Esophagus muscularis mucosa (tissue), 4 donors: ENCODE results near the gene NOX5. TPM values are rescaled to one million over a fixed set of nuclear protein-coding genes. Genes with fewer than 3 reads are reported as not detected.

Source experiments
- DNase-seq: peaks from one replicate; pipeline ENCODE4 v3.0.0-alpha.2; 2017; ENCODE audit errors: extremely low spot score
- H3K27ac ChIP-seq, 4 donors: fragments of 200-600 bp; sonication (generic); replicated peaks in 1 of 4; 1 replicate in 3 of 4; 2 replicates in 1 of 4; pipeline ENCODE4 v1.5.1; 2016 to 2019; ENCODE audit warnings: mild to moderate bottlenecking in 1 of 4
- H3K27me3 ChIP-seq, 4 donors: fragments of 200-600 bp; sonication (generic); one replicate each; pipeline versions ENCODE4 v1.5.1 to v1.6.0; 2016 to 2019
- H3K36me3 ChIP-seq, 4 donors: fragments of 200-600 bp; sonication (generic); one replicate each; pipeline ENCODE4 v1.5.1; 2016 to 2019
- H3K4me1 ChIP-seq, 4 donors: fragments of 200-600 bp; sonication (generic); one replicate each; pipeline ENCODE4 v1.5.1; 2016 to 2019
- H3K4me3 ChIP-seq, 4 donors: fragments of 200-600 bp; sonication (generic); 1 replicate in 2 of 4; 2 replicates in 2 of 4; pipeline ENCODE4 v1.5.1; 2016 to 2019; ENCODE audit warnings: mild to moderate bottlenecking in 4 of 4, moderate library complexity in 1 of 4
- H3K9me3 ChIP-seq, 4 donors: fragments of 200-600 bp; sonication (generic); 1 replicate in 3 of 4; 2 replicates in 1 of 4; pipeline ENCODE4 v1.5.1; 2016 to 2019
- EP300 ChIP-seq: sonication (generic); formaldehyde crosslinking; IDR thresholded peaks from one replicate; pipeline ENCODE4 v1.6.1; 2017; ENCODE audit warnings: antibody characterized with exemption
- POLR2A ChIP-seq: fragments of 450-650 bp; IDR thresholded peaks from one replicate; pipeline ENCODE4 v1.6.1; 2017; ENCODE audit warnings: antibody characterized with exemption, moderate library complexity, mild to moderate bottlenecking, low read depth
- POLR2AphosphoS5 ChIP-seq, 2 donors: sonication (generic); formaldehyde crosslinking; IDR thresholded peaks; one replicate each; pipeline ENCODE4 v1.6.1; 2017; ENCODE audit warnings: antibody characterized with exemption in 2 of 2
- WGBS: methylation state at CpG from one replicate; pipeline ENCODE4 v1.1.5; 2018; 5-methylcytosine and 5-hydroxymethylcytosine counted together
- intact Hi-C: fragments of 100-400 bp; cut with DNase I; formaldehyde crosslinking; loops from one replicate; pipeline ENCODE4 v1.15.1; 2023
- total RNA-seq, 4 donors: library from RNA; depleted of rRNA; stranded (reverse); fragments of >200 nt; gene quantifications; one replicate each; pipeline versions ENCODE4 v1.1.0 to v1.2.1, GENCODE V29; 2016
- TF ChIP-seq, protein P1 (sequence below), 3 experiments: fragments of 200-600 bp in 2 of 3; fragments of 450-650 bp in 1 of 3; sonication (generic) in 2 of 3; IDR thresholded peaks; one replicate each; pipeline ENCODE4 v1.5.1; 2017 to 2019; ENCODE audit warnings: antibody characterized with exemption in 3 of 3, mild to moderate bottlenecking in 2 of 3, moderate library complexity in 1 of 3

Gene NOX5
- total RNA-seq, 4 donors from 2014 or later: under 0.01 to 0.66 (median 0.34) TPM

DNA sequence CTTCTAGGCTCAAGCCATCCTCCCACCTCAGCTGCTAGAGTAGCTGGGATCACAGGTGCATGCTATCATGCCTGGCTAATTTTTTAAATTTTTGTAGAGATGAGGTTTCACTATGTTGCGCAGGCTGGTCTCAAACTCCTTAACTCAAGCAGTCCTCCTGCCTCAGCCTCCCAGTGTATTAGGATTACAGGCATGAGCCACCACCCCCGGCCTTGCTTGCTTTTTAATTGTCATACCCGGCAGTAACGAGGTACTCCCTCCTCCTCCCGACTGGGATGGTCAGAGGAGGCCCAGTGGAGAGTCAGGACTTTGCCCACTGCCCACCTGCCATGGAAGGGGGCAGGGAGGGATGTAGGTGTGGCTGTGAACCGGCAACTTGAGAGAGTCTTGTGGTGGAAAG, 4.5 kb downstream of the NOX5 start:
- 93% methylated on average over 6 of the region's 6 CpGs for WGBS
- Histone ChIP-seq H3K27me3 (peaks cover 0 to 12% (median 0%) of the 10 kb centered on the region in 4 donors), H3K9me3 (no peaks in the 10 kb centered on the region), H3K4me3 (no peak overlapping the region), H3K27ac (no peak overlapping the region), H3K4me1 (no peaks in the 10 kb centered on the region), H3K36me3 (no peaks in the 10 kb centered on the region)
- intact Hi-C loops: no loop called here
- peak; percentile 70 for DNase-seq
- TF ChIP-seq POLR2AphosphoS5 (IDR thresholded peaks at IDR 0.05) (no peak), EP300 (no peak), POLR2A (no peak)
- TF ChIP-seq, protein P1, sequence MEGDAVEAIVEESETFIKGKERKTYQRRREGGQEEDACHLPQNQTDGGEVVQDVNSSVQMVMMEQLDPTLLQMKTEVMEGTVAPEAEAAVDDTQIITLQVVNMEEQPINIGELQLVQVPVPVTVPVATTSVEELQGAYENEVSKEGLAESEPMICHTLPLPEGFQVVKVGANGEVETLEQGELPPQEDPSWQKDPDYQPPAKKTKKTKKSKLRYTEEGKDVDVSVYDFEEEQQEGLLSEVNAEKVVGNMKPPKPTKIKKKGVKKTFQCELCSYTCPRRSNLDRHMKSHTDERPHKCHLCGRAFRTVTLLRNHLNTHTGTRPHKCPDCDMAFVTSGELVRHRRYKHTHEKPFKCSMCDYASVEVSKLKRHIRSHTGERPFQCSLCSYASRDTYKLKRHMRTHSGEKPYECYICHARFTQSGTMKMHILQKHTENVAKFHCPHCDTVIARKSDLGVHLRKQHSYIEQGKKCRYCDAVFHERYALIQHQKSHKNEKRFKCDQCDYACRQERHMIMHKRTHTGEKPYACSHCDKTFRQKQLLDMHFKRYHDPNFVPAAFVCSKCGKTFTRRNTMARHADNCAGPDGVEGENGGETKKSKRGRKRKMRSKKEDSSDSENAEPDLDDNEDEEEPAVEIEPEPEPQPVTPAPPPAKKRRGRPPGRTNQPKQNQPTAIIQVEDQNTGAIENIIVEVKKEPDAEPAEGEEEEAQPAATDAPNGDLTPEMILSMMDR (IDR thresholded peaks at IDR 0.05): no peak

DNA sequence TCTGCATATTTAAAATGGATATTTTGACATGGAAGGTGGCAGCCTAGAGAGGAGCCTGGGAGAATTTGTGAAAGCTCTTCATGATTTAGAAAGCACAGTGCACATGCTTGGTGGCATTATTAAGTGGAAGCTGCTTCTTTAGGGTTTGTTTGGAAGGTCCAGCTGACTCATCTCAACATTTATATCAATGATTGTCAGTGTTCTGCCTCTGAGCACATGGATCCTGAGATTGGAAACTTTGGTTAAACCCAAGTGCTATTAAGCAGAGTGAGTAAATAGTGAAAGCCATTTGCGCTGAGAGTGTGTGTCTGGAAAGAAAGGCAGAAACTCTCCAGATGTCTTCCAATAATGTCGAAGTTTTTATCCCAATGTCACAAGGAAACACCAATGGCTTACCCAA, 7.4 kb downstream of the NOX5 start:
- Histone ChIP-seq H3K4me1 (no peaks in the 10 kb centered on the region), H3K9me3 (no peaks in the 10 kb centered on the region), H3K27me3 (peaks cover 0 to 3% (median 0%) of the 10 kb centered on the region in 4 donors), H3K4me3 (no peak overlapping the region), H3K27ac (no peak overlapping the region), H3K36me3 (no peaks in the 10 kb centered on the region)
- TF ChIP-seq POLR2A (no peak), EP300 (no peak), POLR2AphosphoS5 (IDR thresholded peaks at IDR 0.05) (no peak)
- TF ChIP-seq, protein P1 (IDR thresholded peaks at IDR 0.05): no peak
- intact Hi-C loops: no loop called here
- 68% methylated on average over 2 of the region's 2 CpGs for WGBS
- DNase-seq: peak; percentile 34

DNA sequence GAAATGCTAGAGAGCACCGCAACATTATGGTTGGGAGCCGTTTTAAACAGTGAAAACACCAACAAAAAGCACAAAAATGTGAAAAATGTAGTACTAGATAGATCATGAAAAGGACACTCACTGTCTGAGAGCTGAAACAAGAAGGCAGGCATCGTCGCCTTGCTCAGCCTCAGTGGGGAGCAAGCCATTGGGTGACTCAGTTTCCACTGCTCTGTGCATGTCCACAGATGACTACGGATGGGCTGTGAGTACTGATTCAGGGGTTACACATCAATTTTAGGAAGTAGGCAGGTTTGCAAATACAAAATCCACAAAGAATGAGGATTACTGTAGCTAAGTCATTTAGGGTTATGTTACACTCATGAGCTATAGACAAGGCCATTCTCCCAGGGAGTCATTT, 10.8 kb downstream of the NOX5 start:
- H3K4me1 ChIP-seq: no peaks in the 10 kb centered on the region
- intact Hi-C loops: no loop called here
- peak; percentile 60 for DNase-seq
- peaks cover 0 to 8% (median 0%) of the 10 kb centered on the region in 4 donors for H3K27me3 ChIP-seq
- 88% methylated on average over 5 of the region's 5 CpGs for WGBS
- H3K4me3 ChIP-seq: no peak overlapping the region
- no peaks in the 10 kb centered on the region for H3K9me3 ChIP-seq
- H3K36me3 ChIP-seq: no peaks in the 10 kb centered on the region
- H3K27ac ChIP-seq: no peak overlapping the region
- TF ChIP-seq, protein P1 (IDR thresholded peaks at IDR 0.05): no peak
- no peak for TF ChIP-seq POLR2AphosphoS5 (IDR thresholded peaks at IDR 0.05)
- TF ChIP-seq POLR2A: no peak

DNA sequence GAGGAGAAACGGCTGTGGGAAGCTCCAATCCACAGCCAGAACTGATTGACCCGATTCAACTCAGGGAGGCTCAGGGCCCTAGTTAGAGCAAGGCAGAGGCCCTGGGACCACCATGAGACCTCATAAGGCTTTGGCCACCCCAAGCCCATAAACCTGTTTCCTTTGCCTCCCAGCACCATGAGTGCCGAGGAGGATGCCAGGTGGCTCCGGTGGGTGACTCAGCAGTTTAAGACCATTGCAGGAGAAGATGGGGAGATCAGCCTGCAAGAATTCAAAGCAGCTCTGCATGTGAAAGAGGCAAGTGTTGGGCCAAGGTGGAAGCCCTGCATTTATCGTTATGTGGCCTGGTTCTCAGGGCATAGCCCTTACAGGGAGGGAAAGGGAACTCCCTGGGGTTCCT, 11.9 kb downstream of the NOX5 start:
- Histone ChIP-seq H3K27ac (no peak overlapping the region), H3K4me1 (peaks cover 0 to 4% (median under 1%) of the 10 kb centered on the region in 4 donors), H3K9me3 (no peaks in the 10 kb centered on the region), H3K4me3 (no peak overlapping the region), H3K36me3 (no peaks in the 10 kb centered on the region), H3K27me3 (peaks cover 0 to 15% (median 2%) of the 10 kb centered on the region in 4 donors)
- 92% methylated on average over 5 of the region's 5 CpGs for WGBS
- DNase-seq: peak; percentile 80
- TF ChIP-seq POLR2A (no peak), POLR2AphosphoS5 (IDR thresholded peaks at IDR 0.05) (no peak)
- intact Hi-C loops: no loop called here

DNA sequence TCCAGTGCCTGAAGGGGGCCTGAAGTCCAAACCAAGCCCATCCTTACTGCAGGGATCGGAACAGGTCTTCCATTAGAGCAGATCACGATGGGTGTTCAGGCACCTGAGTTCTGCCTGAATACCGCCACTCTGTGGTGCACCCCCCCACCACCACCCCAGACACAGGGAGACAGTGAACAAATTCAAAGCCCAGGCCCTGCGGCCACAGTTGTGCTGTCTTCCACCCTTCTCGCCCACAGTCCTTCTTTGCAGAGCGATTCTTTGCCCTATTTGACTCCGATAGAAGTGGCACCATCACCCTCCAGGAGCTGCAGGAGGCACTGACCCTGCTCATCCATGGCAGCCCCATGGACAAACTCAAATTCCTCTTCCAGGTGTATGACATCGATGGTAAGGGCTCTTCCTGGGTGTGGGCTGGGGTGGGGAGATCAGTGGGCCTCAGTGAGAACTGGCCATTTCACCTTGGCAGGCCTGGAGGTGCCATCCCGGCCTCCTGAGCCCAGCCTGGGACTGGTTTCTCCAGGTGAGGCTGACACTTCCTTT, 13.6 kb downstream of the NOX5 start:
- DNase-seq: peak; percentile 79
- Histone ChIP-seq H3K27me3 (peaks cover 0 to 31% (median 6%) of the 10 kb centered on the region in 4 donors), H3K9me3 (no peaks in the 10 kb centered on the region), H3K4me1 (peaks cover 0 to 11% (median 8%) of the 10 kb centered on the region in 4 donors), H3K27ac (no peak overlapping the region), H3K4me3 (no peak overlapping the region), H3K36me3 (no peaks in the 10 kb centered on the region)
- no peak for TF ChIP-seq POLR2AphosphoS5 (IDR thresholded peaks at IDR 0.05)
- no peak for TF ChIP-seq POLR2A
- TF ChIP-seq, protein P1 (IDR thresholded peaks at IDR 0.05): no peak
- TF ChIP-seq EP300: no peak
- intact Hi-C loops: no loop called here
- WGBS: 90% methylated on average over 6 of the region's 9 CpGs
